WTC11 (cell line): Measurements from ENCODE around the gene CFAP57. TPM values are rescaled to one million over a fixed set of nuclear protein-coding genes. Genes with fewer than 3 reads are reported as not detected.

Experiments
- ATAC-seq: fragments of 200-7000 bp; cut with Tn5 transposase; 2 replicates; pipeline ENCODE4 v1.10.0; 2021; ENCODE audit warnings: mild to moderate bottlenecking, moderate library complexity
- Bru-seq: library from RNA; stranded (reverse); fragments of 400-500 nt; gene quantifications from one replicate; lab custom pipeline; 2021; lab: Mats Ljungman, UMichigan
- CTCF ChIA-PET: fragments of 300-600 bp; sonication (Branson Sonifier 250); formaldehyde crosslinking; loops from one replicate; lab custom pipeline; 2021; ENCODE audit warnings: antibody characterized with exemption; lab: Charles Lee
- POLR2A ChIA-PET: fragments of 350-600 bp; sonication (Branson Sonifier 250); formaldehyde crosslinking; loops from one replicate; lab custom pipeline; 2021; ENCODE audit warnings: antibody characterized with exemption; lab: Charles Lee
- DNase-seq: peaks from one replicate; pipeline ENCODE4 v3.0.0; 2021; ENCODE audit warnings: low spot score
- H3K27ac Mint-ChIP-seq: 2 replicates; pipeline ENCODE4 v1.8.0; 2021; ENCODE audit warnings: mixed read lengths
- H3K27me3 Mint-ChIP-seq: 2 replicates; pipeline ENCODE4 v1.8.0; 2021; ENCODE audit warnings: low read depth, mild to moderate bottlenecking, moderate library complexity, mixed read lengths
- H3K36me3 Mint-ChIP-seq: 2 replicates; pipeline ENCODE4 v1.8.0; 2021; ENCODE audit warnings: mixed read lengths
- H3K4me1 Mint-ChIP-seq: 2 replicates; pipeline ENCODE4 v1.8.0; 2022; ENCODE audit warnings: mixed read lengths
- H3K4me3 Mint-ChIP-seq: 2 replicates; pipeline ENCODE4 v1.8.0; 2021; ENCODE audit warnings: mild to moderate bottlenecking, moderate library complexity, mixed read lengths
- H3K9me3 Mint-ChIP-seq: 2 replicates; pipeline ENCODE4 v1.8.0; 2021; ENCODE audit warnings: mixed read lengths
- ATF1 ChIP-seq: sonication (generic); formaldehyde crosslinking; IDR thresholded peaks from 2 replicates; pipeline ENCODE4 v1.8.1; 2023; ENCODE audit warnings: mild to moderate bottlenecking, moderate library complexity, missing genetic modification reagents
- ETV6 ChIP-seq: sonication (generic); formaldehyde crosslinking; IDR thresholded peaks from 2 replicates; pipeline ENCODE4 v1.8.1; 2022; ENCODE audit warnings: mild to moderate bottlenecking, missing genetic modification reagents
- FOXK1 ChIP-seq: sonication (generic); formaldehyde crosslinking; IDR thresholded peaks from 2 replicates; pipeline ENCODE4 v1.8.0; 2022; ENCODE audit warnings: mild to moderate bottlenecking, moderate library complexity, missing genetic modification reagents
- GABPB1 ChIP-seq: sonication (generic); formaldehyde crosslinking; IDR thresholded peaks from 2 replicates; pipeline ENCODE4 v1.8.1; 2023; ENCODE audit warnings: mild to moderate bottlenecking, missing genetic modification reagents
- GTF2I ChIP-seq: fragments of 250-450 bp; sonication (Bioruptor Pico); conservative IDR thresholded peaks from 2 replicates; pipeline ENCODE4 v1.4.0; 2021; ENCODE audit warnings: mild to moderate bottlenecking
- JUN ChIP-seq: sonication (generic); formaldehyde crosslinking; IDR thresholded peaks from 2 replicates; pipeline ENCODE4 v1.8.0; 2023; ENCODE audit warnings: mild to moderate bottlenecking, missing genetic modification reagents
- KAT7 ChIP-seq: sonication (generic); formaldehyde crosslinking; IDR thresholded peaks from 2 replicates; pipeline ENCODE4 v1.8.1; 2023; ENCODE audit warnings: missing genetic modification reagents, mild to moderate bottlenecking, borderline replicate concordance
- MYBL2 ChIP-seq: sonication (generic); formaldehyde crosslinking; IDR thresholded peaks from 2 replicates; pipeline ENCODE4 v1.8.1; 2023; ENCODE audit warnings: mild to moderate bottlenecking, moderate library complexity, missing genetic modification reagents
- NR3C1 ChIP-seq: sonication (generic); formaldehyde crosslinking; conservative IDR thresholded peaks from 2 replicates; pipeline ENCODE4 v1.8.1; 2023; ENCODE audit warnings: low read depth, mild to moderate bottlenecking, missing genetic modification reagents
- RELA ChIP-seq: sonication (generic); formaldehyde crosslinking; IDR thresholded peaks from 2 replicates; pipeline ENCODE4 v1.8.1; 2022; ENCODE audit warnings: missing genetic modification reagents, mild to moderate bottlenecking, borderline replicate concordance
- TEAD1 ChIP-seq: sonication (generic); formaldehyde crosslinking; IDR thresholded peaks from 2 replicates; pipeline ENCODE4 v1.8.0; 2022; ENCODE audit warnings: mild to moderate bottlenecking, missing genetic modification reagents
- ZNF121 ChIP-seq: sonication (generic); formaldehyde crosslinking; IDR thresholded peaks from 2 replicates; pipeline ENCODE4 v1.8.0; 2023; ENCODE audit warnings: missing genetic modification reagents
- ZNF232 ChIP-seq: sonication (generic); formaldehyde crosslinking; IDR thresholded peaks from 2 replicates; pipeline ENCODE4 v1.8.0; 2022; ENCODE audit warnings: mild to moderate bottlenecking, missing genetic modification reagents
- long read RNA-seq, 3 experiments: library from RNA in 1 of 3; library from capped mRNA in 1 of 3; library from polyadenylated mRNA in 1 of 3; unstranded in 2 of 3; stranded (forward) in 1 of 3; transcript quantifications; one replicate each; pipeline ENCODE4 v2.0.0, GENCODE V29; 2021
- total RNA-seq: library from RNA; stranded (reverse); gene quantifications from 3 replicates; pipeline ENCODE4 v1.2.3, GENCODE V29; 2021
- TF ChIP-seq, protein P1 (sequence below): sonication (generic); formaldehyde crosslinking; IDR thresholded peaks from 2 replicates; pipeline ENCODE4 v1.8.0; 2022; ENCODE audit warnings: mild to moderate bottlenecking, missing genetic modification reagents
- TF ChIP-seq, protein P2 (sequence below): fragments of 250-450 bp; sonication (Bioruptor Pico); conservative IDR thresholded peaks from 2 replicates; pipeline ENCODE4 v1.9.0; 2021; ENCODE audit warnings: mild to moderate bottlenecking
- TF ChIP-seq, protein P3 (sequence below): fragments of 250-450 bp; sonication (Bioruptor Pico); IDR thresholded peaks from 2 replicates; pipeline ENCODE4 v1.8.0; 2021; ENCODE audit warnings: mild to moderate bottlenecking
- TF ChIP-seq, protein P4 (sequence below): sonication (generic); formaldehyde crosslinking; IDR thresholded peaks from 2 replicates; pipeline ENCODE4 v1.8.1; 2023; ENCODE audit warnings: mild to moderate bottlenecking, moderate library complexity, missing genetic modification reagents
- TF ChIP-seq, protein P5 (sequence below): sonication (generic); formaldehyde crosslinking; IDR thresholded peaks from 2 replicates; pipeline ENCODE4 v1.8.0; 2023; ENCODE audit warnings: missing genetic modification reagents, mild to moderate bottlenecking, borderline replicate concordance
- TF ChIP-seq, protein P6 (sequence below): sonication (generic); formaldehyde crosslinking; IDR thresholded peaks from 2 replicates; pipeline ENCODE4 v1.8.1; 2023; ENCODE audit warnings: mild to moderate bottlenecking, missing genetic modification reagents, moderate library complexity
- TF ChIP-seq, protein P7 (sequence below): sonication (generic); formaldehyde crosslinking; IDR thresholded peaks from 2 replicates; pipeline ENCODE4 v1.8.0; 2022; ENCODE audit warnings: mild to moderate bottlenecking, missing genetic modification reagents

The CFAP57 gene
- total RNA-seq (0.27 to 0.78 TPM (median 0.42 TPM) in 3 replicates), Bru-seq, nascent RNA (percentile 12 among the genes with signal in this experiment)
- long read RNA-seq, experiment 1, partial matches to known transcripts = 0 of 1 reads
- long read RNA-seq, experiment 1, other reads (novel, unspliced or antisense) = 1 of 1 reads
- long read RNA-seq, experiment 2 = 0 reads
- long read RNA-seq, experiment 3 = 0 reads

DNA sequence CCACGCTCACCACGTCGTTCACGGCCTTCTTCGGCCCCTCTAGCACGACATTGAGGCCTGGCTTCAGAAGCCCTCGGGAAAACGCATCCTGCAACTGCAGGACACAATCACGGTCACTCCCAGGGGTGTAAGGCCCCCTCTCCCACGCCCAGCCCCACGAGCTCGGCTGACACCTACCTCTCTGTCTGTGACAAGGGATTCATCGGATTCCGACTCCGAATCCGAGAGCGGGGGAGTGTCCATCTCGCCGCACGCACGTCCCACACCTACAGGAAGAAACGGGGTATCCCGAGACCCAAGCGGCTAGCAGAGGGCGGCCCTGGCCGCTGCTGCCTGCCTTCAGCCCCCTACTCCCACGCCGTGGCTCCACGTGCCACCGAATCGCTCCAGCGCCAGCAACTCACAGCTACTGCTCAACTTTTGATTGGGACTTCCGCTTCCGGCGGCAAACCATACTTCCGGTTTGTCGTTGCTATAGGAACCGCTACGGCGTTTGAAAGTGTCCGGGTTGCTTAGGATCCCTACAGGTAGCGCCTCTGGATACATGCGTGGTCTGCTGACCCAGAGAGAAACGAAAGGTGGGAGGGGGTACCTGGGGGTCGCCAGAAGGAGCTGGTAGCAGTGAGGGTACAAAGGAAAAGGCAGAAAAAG lies at the start of gene CFAP57, which contains the start of gene EBNA1BP2:
Gene CFAP57 (plus strand): TSS at position 455 of the 651 bp plus-strand sequence. CDS start 424 bp downstream, outside the sequence.
Gene EBNA1BP2 (minus strand): TSS at position 415 of the 651 bp plus-strand sequence. CDS start 172 bp downstream, at position 243.
- Mint-ChIP-seq H3K4me1 (peaks cover 17% of the 10 kb centered on the region), H3K4me3 (peak within 1 kb of the TSS; percentile 97), H3K27me3 (peaks cover 16% of the 10 kb centered on the region), H3K36me3 (peaks cover 40% of the 10 kb centered on the region), H3K9me3 (peaks cover 11% of the 10 kb centered on the region), H3K27ac (peak within 1 kb of the TSS; percentile 60)
- ATAC-seq (peak; percentile 77), DNase-seq (peak; percentile 86)
- POLR2A ChIA-PET = interaction anchor here (0.6 kb wide), 1 partner anchor 209 kb away, joined by 3 read pairs; no protein-coding TSS in a partner anchor
- CTCF ChIA-PET = interaction anchor here (0.7 to 2.0 kb wide), 10 partner anchors 28 to 326 kb away, joined by 3 to 7 read pairs (median 4); partner anchors contain the start of genes CDC20 and ZNF691
- TF ChIP-seq, protein P1, sequence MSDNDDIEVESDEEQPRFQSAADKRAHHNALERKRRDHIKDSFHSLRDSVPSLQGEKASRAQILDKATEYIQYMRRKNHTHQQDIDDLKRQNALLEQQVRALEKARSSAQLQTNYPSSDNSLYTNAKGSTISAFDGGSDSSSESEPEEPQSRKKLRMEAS = peak; percentile 94
- TF ChIP-seq ZNF121 (CRISPR knock-in tag) (no peak), KAT7 (peak; percentile 50; the same call in 1 of the 2 replicates), JUN (CRISPR knock-in tag) (peak; percentile 55; the same call in 1 of the 2 replicates), ATF1 (CRISPR knock-in tag) (peak; percentile 27; the same call in 1 of the 2 replicates), GTF2I (no peak), RELA (CRISPR knock-in tag) (0 out of 2 replicates have a peak, but pooled peaks have one; percentile 16), TEAD1 (CRISPR knock-in tag) (0 out of 2 replicates have a peak, but pooled peaks have one; percentile 18), FOXK1 (peak; percentile 54; the same call in 1 of the 2 replicates), ZNF232 (no peak), MYBL2 (0 out of 2 replicates have a peak, but pooled peaks have one; percentile 3), ETV6 (peak; percentile 80; the same call in 1 of the 2 replicates), NR3C1 (CRISPR knock-in tag) (no peak), GABPB1 (CRISPR knock-in tag) (peak; percentile 63)
- TF ChIP-seq, protein P2, sequence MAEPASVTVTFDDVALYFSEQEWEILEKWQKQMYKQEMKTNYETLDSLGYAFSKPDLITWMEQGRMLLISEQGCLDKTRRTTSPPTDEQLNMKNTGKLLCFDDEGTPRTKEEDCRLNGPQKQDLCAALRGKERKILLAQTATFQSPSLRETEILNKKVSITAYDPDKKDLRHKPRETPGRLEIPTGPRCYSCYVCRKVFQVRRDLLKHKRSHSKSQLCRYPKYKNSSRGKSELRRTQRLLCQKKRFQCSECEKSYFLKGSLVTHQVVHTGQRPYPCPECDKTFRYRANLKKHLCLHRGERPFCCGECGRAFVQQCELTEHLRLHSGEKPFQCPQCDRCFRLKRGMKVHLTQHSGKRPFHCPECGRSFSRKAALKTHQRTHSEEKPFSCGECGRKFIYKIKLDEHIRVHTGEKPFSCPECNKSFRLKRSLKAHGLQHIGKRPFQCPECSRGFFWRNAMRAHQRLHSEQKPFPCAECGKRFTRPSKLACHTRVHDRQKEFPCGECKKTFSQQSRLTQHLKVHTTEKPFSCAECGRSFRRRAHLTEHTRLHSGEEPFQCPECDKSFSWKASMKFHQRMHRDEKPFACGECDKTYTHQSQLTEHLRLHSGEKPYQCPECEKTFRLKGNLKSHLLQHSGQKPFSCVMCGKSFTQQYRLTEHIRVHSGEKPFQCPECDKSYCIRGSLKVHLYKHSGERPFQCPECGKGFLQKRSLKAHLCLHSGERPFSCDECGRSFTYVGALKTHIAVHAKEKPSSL = no peak
- TF ChIP-seq, protein P3, sequence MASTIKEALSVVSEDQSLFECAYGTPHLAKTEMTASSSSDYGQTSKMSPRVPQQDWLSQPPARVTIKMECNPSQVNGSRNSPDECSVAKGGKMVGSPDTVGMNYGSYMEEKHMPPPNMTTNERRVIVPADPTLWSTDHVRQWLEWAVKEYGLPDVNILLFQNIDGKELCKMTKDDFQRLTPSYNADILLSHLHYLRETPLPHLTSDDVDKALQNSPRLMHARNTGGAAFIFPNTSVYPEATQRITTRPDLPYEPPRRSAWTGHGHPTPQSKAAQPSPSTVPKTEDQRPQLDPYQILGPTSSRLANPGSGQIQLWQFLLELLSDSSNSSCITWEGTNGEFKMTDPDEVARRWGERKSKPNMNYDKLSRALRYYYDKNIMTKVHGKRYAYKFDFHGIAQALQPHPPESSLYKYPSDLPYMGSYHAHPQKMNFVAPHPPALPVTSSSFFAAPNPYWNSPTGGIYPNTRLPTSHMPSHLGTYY (CRISPR knock-in tag) = no peak
- TF ChIP-seq, protein P4, sequence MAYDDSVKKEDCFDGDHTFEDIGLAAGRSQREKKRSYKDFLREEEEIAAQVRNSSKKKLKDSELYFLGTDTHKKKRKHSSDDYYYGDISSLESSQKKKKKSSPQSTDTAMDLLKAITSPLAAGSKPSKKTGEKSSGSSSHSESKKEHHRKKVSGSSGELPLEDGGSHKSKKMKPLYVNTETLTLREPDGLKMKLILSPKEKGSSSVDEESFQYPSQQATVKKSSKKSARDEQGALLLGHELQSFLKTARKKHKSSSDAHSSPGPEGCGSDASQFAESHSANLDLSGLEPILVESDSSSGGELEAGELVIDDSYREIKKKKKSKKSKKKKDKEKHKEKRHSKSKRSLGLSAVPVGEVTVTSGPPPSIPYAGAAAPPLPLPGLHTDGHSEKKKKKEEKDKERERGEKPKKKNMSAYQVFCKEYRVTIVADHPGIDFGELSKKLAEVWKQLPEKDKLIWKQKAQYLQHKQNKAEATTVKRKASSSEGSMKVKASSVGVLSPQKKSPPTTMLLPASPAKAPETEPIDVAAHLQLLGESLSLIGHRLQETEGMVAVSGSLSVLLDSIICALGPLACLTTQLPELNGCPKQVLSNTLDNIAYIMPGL = 0 out of 2 replicates have a peak, but pooled peaks have one; percentile 53
- TF ChIP-seq, protein P5, sequence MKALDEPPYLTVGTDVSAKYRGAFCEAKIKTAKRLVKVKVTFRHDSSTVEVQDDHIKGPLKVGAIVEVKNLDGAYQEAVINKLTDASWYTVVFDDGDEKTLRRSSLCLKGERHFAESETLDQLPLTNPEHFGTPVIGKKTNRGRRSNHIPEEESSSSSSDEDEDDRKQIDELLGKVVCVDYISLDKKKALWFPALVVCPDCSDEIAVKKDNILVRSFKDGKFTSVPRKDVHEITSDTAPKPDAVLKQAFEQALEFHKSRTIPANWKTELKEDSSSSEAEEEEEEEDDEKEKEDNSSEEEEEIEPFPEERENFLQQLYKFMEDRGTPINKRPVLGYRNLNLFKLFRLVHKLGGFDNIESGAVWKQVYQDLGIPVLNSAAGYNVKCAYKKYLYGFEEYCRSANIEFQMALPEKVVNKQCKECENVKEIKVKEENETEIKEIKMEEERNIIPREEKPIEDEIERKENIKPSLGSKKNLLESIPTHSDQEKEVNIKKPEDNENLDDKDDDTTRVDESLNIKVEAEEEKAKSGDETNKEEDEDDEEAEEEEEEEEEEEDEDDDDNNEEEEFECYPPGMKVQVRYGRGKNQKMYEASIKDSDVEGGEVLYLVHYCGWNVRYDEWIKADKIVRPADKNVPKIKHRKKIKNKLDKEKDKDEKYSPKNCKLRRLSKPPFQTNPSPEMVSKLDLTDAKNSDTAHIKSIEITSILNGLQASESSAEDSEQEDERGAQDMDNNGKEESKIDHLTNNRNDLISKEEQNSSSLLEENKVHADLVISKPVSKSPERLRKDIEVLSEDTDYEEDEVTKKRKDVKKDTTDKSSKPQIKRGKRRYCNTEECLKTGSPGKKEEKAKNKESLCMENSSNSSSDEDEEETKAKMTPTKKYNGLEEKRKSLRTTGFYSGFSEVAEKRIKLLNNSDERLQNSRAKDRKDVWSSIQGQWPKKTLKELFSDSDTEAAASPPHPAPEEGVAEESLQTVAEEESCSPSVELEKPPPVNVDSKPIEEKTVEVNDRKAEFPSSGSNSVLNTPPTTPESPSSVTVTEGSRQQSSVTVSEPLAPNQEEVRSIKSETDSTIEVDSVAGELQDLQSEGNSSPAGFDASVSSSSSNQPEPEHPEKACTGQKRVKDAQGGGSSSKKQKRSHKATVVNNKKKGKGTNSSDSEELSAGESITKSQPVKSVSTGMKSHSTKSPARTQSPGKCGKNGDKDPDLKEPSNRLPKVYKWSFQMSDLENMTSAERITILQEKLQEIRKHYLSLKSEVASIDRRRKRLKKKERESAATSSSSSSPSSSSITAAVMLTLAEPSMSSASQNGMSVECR (CRISPR knock-in tag) = 0 out of 2 replicates have a peak, but pooled peaks have one; percentile 82
- TF ChIP-seq, protein P6, sequence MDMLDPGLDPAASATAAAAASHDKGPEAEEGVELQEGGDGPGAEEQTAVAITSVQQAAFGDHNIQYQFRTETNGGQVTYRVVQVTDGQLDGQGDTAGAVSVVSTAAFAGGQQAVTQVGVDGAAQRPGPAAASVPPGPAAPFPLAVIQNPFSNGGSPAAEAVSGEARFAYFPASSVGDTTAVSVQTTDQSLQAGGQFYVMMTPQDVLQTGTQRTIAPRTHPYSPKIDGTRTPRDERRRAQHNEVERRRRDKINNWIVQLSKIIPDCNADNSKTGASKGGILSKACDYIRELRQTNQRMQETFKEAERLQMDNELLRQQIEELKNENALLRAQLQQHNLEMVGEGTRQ (CRISPR knock-in tag) = 0 out of 2 replicates have a peak, but pooled peaks have one; percentile 31
- TF ChIP-seq, protein P7, sequence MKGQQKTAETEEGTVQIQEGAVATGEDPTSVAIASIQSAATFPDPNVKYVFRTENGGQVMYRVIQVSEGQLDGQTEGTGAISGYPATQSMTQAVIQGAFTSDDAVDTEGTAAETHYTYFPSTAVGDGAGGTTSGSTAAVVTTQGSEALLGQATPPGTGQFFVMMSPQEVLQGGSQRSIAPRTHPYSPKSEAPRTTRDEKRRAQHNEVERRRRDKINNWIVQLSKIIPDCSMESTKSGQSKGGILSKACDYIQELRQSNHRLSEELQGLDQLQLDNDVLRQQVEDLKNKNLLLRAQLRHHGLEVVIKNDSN = peak; percentile 36; the same call in 1 of the 2 replicates
